Uterus (tissue), 4 donors: ENCODE data around the gene PHF3. TPM values are rescaled to one million over a fixed set of nuclear protein-coding genes. Genes with fewer than 3 reads are reported as not detected.

Experiments
- DNase-seq, 2 donors: peaks; one replicate each; pipeline ENCODE4 v3.0.0-alpha.2; 2019 to 2020
- H3K27ac ChIP-seq, 2 donors: fragments of 200-600 bp; sonication (generic); 1 replicate in 1 of 2; 2 replicates in 1 of 2; pipeline ENCODE4 v1.5.1; 2016 to 2018
- H3K27me3 ChIP-seq, 2 donors: fragments of 200-600 bp; sonication (generic); one replicate each; pipeline ENCODE4 v1.5.1; 2018 to 2019; ENCODE audit warnings: control low read depth in 1 of 2
- H3K36me3 ChIP-seq, 2 donors: fragments of 200-600 bp; sonication (generic); one replicate each; pipeline ENCODE4 v1.5.1; 2019; ENCODE audit warnings: control low read depth in 1 of 2
- H3K4me1 ChIP-seq, 2 donors: fragments of 200-600 bp; sonication (generic); one replicate each; pipeline ENCODE4 v1.5.1; 2018 to 2019; ENCODE audit warnings: control low read depth in 1 of 2
- H3K4me3 ChIP-seq, 2 donors: fragments of 200-600 bp; sonication (generic); 1 replicate in 1 of 2; 2 replicates in 1 of 2; pipeline ENCODE4 v1.5.1; 2018 to 2019; ENCODE audit warnings: mild to moderate bottlenecking in 1 of 2
- H3K9me3 ChIP-seq, 2 donors: fragments of 200-600 bp; sonication (generic); one replicate each; pipeline ENCODE4 v1.5.1; 2019; ENCODE audit warnings: control low read depth in 1 of 2
- POLR2A ChIP-seq, 2 donors: fragments of 450-650 bp; IDR thresholded peaks; one replicate each; pipeline ENCODE4 v1.6.1; 2016; ENCODE audit warnings: antibody characterized with exemption in 2 of 2, mild to moderate bottlenecking in 1 of 2, moderate library complexity in 1 of 2
- intact Hi-C: fragments of 100-400 bp; cut with DNase I; formaldehyde crosslinking; loops from one replicate; pipeline ENCODE4 v1.15.1; 2023; ENCODE audit warnings: low total_unique reads
- total RNA-seq, 4 donors: library from RNA; depleted of rRNA in 3 of 4; stranded (reverse); fragments of >200 nt in 3 of 4; gene quantifications; one replicate each; pipeline versions ENCODE4 v1.1.0 to v1.2.4, GENCODE V29; 2014 to 2023
- TF ChIP-seq, protein P1 (sequence below), 4 experiments: fragments of 200-600 bp in 2 of 4; fragments of 450-650 bp in 2 of 4; sonication (generic) in 2 of 4; IDR thresholded peaks; one replicate each; pipeline ENCODE4 v1.5.1; 2016 to 2019; ENCODE audit warnings: antibody characterized with exemption in 4 of 4, mild to moderate bottlenecking in 2 of 4, moderate library complexity in 1 of 4
- donor health status: DM: yes; HTN: yes; CAD: no.

PHF3 gene
- total RNA-seq, 4 donors from 2014 or later: 65.8 to 144 (median 117) TPM

DNA sequence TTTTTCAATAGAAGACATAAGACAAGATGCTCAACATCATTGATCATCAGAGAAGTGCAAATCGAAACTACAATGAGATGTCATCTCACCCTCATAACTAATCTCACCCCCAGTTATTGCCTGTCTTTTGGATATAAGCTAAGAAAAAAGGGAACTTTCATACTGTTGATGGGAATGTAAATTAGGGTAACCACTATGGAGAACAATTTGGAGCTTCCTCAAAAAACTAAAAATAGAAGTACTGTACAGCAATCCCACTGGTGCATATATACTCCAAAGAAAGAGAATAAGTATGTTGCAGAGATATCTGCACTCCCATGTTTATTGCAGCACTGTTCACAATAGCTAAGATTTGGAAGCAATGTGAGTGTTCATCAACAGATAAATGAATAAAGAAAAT is 26.4 kb upstream of the PHF3 start:
- Histone ChIP-seq H3K36me3 (no peaks in the 10 kb centered on the region), H3K27ac (no peak overlapping the region), H3K27me3 (peaks cover 0 to 5% of the 10 kb centered on the region in 2 donors), H3K4me1 (no peaks in the 10 kb centered on the region), H3K9me3 (no peaks in the 10 kb centered on the region), H3K4me3 (no peak overlapping the region)
- TF ChIP-seq, protein P1, sequence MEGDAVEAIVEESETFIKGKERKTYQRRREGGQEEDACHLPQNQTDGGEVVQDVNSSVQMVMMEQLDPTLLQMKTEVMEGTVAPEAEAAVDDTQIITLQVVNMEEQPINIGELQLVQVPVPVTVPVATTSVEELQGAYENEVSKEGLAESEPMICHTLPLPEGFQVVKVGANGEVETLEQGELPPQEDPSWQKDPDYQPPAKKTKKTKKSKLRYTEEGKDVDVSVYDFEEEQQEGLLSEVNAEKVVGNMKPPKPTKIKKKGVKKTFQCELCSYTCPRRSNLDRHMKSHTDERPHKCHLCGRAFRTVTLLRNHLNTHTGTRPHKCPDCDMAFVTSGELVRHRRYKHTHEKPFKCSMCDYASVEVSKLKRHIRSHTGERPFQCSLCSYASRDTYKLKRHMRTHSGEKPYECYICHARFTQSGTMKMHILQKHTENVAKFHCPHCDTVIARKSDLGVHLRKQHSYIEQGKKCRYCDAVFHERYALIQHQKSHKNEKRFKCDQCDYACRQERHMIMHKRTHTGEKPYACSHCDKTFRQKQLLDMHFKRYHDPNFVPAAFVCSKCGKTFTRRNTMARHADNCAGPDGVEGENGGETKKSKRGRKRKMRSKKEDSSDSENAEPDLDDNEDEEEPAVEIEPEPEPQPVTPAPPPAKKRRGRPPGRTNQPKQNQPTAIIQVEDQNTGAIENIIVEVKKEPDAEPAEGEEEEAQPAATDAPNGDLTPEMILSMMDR (IDR thresholded peaks at IDR 0.05): no peak
- TF ChIP-seq POLR2A (IDR thresholded peaks at IDR 0.05): no peak
- no peak for DNase-seq
- intact Hi-C loops: no loop called here

DNA sequence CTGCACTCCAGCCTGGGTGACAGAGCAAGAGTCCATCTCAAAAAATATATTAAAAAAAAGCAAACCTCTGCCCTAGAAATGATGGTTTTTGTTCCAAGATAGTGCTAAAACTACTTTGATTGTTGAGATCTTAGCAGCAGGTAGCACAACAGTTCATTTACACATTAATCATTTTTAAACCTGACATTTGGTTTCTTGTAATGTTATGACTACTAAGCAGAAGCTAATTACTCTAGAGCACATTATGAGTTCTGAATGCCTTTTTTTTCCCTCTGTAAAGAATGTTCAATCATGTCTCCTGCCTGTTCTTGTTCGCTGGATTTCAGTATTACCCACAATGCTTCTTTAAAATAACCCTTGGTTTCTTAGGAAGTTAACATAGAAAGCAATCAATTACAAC is 24.7 kb upstream of the PHF3 start:
- DNase-seq: no peak
- intact Hi-C loops: no loop called here
- Histone ChIP-seq H3K4me1 (no peaks in the 10 kb centered on the region), H3K4me3 (no peak overlapping the region), H3K36me3 (no peaks in the 10 kb centered on the region), H3K27me3 (peaks cover 0 to 5% of the 10 kb centered on the region in 2 donors), H3K27ac (no peak overlapping the region), H3K9me3 (no peaks in the 10 kb centered on the region)
- TF ChIP-seq, protein P1 (IDR thresholded peaks at IDR 0.05): no peak
- no peak for TF ChIP-seq POLR2A (IDR thresholded peaks at IDR 0.05)

DNA sequence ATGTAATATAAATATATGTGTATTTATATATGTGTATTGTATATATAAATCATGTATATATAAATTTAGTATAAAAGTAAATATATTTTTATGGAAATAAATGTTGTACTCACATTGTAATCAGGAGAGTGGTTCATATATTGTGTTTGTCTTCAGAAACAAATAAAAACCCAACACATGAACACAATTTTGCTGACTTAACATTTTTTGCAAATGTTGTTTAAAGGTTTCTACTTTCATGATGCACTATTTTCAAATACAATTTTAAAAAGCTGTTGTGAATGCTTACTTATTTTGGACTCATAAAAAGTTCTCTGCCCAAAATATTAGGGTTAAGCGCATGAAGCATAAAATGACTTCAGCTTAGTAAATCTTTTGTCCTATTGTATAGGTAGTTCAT is 24.0 kb upstream of the PHF3 start:
- no peaks in the 10 kb centered on the region for H3K36me3 ChIP-seq
- H3K27ac ChIP-seq: no peak overlapping the region
- H3K27me3 ChIP-seq: no peaks in the 10 kb centered on the region
- no peaks in the 10 kb centered on the region for H3K4me1 ChIP-seq
- no peak for TF ChIP-seq POLR2A (IDR thresholded peaks at IDR 0.05)
- TF ChIP-seq, protein P1 (IDR thresholded peaks at IDR 0.05): no peak
- H3K4me3 ChIP-seq: no peak overlapping the region
- H3K9me3 ChIP-seq: no peaks in the 10 kb centered on the region
- intact Hi-C loops: no loop called here
- DNase-seq: no peak

DNA sequence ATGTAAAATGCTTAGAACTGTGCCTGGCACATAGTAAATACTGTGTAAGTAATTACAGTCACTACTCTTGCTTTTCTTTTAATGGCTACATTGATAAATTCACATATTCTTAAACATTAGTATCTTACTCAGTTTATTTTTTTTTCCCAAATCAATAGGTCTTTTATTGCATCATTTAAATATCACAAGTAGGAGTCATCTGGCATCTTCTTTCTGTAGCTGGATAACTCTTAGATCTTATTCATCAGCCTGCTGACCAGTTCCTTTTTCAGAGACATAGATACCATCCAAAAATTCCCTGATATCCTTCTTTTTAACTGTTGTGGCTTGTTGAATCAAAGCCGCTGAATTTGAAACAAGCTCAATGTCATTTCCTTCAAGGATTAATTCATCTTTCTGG is 20.0 kb upstream of the PHF3 start:
- no peak for DNase-seq
- Histone ChIP-seq H3K4me1 (no peaks in the 10 kb centered on the region), H3K27ac (no peak overlapping the region), H3K9me3 (no peaks in the 10 kb centered on the region), H3K36me3 (no peaks in the 10 kb centered on the region), H3K27me3 (no peaks in the 10 kb centered on the region), H3K4me3 (no peak overlapping the region)
- intact Hi-C loops: no loop called here
- TF ChIP-seq POLR2A (IDR thresholded peaks at IDR 0.05): no peak
- TF ChIP-seq, protein P1 (IDR thresholded peaks at IDR 0.05): no peak

DNA sequence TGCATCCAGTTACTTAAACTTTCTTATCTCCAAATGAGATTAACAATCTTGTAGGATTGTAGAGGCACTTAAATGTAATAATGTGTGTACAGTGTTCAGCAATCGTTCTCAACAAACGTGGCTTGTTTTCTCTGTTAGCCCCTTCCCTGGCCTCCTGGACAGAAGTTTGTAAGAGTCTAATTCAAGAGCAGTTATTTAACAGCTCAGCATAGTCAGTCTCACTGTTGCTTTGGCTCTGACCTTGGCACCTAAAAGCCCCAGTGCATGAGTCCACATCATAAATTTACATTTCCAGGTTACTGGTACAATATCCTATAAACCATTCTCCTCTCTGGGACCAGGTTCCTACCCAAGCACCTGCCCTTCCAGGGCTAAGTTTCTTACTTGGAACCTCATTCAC is 11.5 kb upstream of the PHF3 start:
- intact Hi-C loops: no loop called here
- H3K4me3 ChIP-seq: no peak overlapping the region
- H3K4me1 ChIP-seq: no peaks in the 10 kb centered on the region
- DNase-seq: no peak
- no peaks in the 10 kb centered on the region for H3K27me3 ChIP-seq
- TF ChIP-seq, protein P1 (IDR thresholded peaks at IDR 0.05): no peak
- TF ChIP-seq POLR2A (IDR thresholded peaks at IDR 0.05): no peak
- no peaks in the 10 kb centered on the region for H3K36me3 ChIP-seq
- H3K27ac ChIP-seq: no peak overlapping the region
- H3K9me3 ChIP-seq: no peaks in the 10 kb centered on the region
